Measurements from ENCODE around the gene SLC49A4.

The SLC49A4 gene

DNA sequence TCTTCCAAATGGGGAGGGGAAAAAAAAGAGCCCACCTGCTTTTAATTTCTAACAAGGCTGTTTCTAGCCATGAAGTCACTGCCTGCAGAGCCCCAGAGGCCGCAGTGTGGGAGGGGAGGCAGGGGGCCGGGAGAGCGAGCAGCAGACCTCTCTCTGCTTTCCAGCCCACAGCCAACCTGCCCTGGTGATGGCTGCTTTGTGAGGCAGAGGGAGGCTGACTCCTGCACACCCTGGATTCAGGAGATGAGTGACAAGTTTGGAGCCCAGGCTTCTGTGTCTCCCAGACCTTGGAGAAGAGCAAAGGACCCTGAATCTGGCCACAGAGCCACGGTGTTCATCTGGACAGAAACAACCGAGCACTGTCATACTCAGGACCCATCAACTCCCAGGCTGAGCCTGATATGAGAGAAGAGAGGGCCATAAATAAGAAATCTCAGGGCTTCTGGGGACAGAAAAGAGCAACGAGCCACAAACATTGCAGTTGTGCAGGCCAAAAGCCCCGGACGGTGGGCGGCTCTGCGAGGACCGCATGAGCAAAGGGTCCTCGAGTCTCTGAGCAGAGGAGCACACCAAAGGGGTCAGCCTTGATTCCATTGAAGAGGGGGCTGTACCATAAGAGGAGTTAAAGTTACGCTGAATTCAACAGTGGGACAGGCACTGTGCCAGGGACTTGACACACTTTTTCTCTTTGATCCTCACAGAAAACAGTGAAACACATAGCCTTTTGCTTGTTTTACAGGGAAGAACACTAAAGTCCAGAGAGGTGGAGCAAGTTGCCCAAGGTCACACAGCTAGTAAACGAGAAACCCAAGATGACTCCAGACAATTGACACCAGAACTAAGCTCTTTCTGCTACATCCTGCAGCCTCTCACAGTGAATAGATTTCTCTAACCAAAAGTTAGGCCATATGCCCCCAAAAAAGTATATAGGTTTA, 135.5 kb downstream of the SLC49A4 start:
- DNase-seq (ENCODE audit: low read depth in 2 of 2) = no peak
